H1 (cell line): ENCODE data around the gene MICU2. TPM values are rescaled to one million over a fixed set of nuclear protein-coding genes. Genes with fewer than 3 reads are reported as not detected.

ENCODE experiments used
- CTCF ChIA-PET: fragments of 300-600 bp; sonication (Branson Sonifier 250); formaldehyde crosslinking; loops from one replicate; lab custom pipeline; 2021; ENCODE audit not compliant: partially characterized antibody; lab: Charles Lee
- POLR2A ChIA-PET: fragments of 300-600 bp; sonication (Branson Sonifier 250); formaldehyde crosslinking; loops from one replicate; lab custom pipeline; 2021; ENCODE audit warnings: inconsistent platforms; ENCODE audit not compliant: partially characterized antibody; lab: Charles Lee
- DNase-seq, 2 experiments: peaks; one replicate each; pipeline versions ENCODE4 v3.0.0 to v3.0.0-alpha.2; 2010 to 2022; ENCODE audit warnings: low spot score in 2 of 2, low read depth in 1 of 2, mixed read lengths in 1 of 2
- FAIRE-seq: peaks from 2 replicates; lab custom pipeline; 2011; peaks lifted over from hg19 to GRCh38; lab: Jason Lieb, UNC
- H2AFZ ChIP-seq: 2 replicates; pipeline ENCODE4 v1.8.1; 2012; ENCODE audit warnings: low read length, inconsistent platforms
- H2AK5ac ChIP-seq: 2 replicates; pipeline ENCODE4 v1.6.1; 2013; ENCODE audit warnings: low read depth, low read length
- H2BK120ac ChIP-seq: replicated peaks from 2 replicates; pipeline ENCODE3; 2013; ENCODE audit warnings: low read depth, low read length, inconsistent platforms
- H2BK12ac ChIP-seq: 2 replicates; pipeline ENCODE4 v1.6.1; 2013; ENCODE audit warnings: low read depth, low read length
- H2BK15ac ChIP-seq: 2 replicates; pipeline ENCODE4 v1.6.1; 2013; ENCODE audit warnings: low read length
- H2BK20ac ChIP-seq: 2 replicates; pipeline ENCODE4 v1.6.1; 2013; ENCODE audit warnings: low read length
- H2BK5ac ChIP-seq: 2 replicates; pipeline ENCODE4 v1.6.1; 2013; ENCODE audit warnings: low read depth, low read length
- H3K14ac ChIP-seq: 2 replicates; pipeline ENCODE4 v1.6.1; 2013; ENCODE audit warnings: inconsistent platforms; ENCODE audit not compliant: insufficient read length
- H3K18ac ChIP-seq: 2 replicates; pipeline ENCODE4 v1.6.1; 2013; ENCODE audit warnings: low read length; ENCODE audit errors: extremely low read depth
- H3K23ac ChIP-seq: 2 replicates; pipeline ENCODE4 v1.6.1; 2013; ENCODE audit warnings: inconsistent platforms; ENCODE audit not compliant: insufficient read length
- H3K23me2 ChIP-seq: 2 replicates; pipeline ENCODE4 v1.6.1; 2013; ENCODE audit warnings: low read depth, low read length
- H3K27ac ChIP-seq: 2 replicates; pipeline ENCODE4 v1.6.1; 2011; ENCODE audit warnings: low read depth, low read length, inconsistent platforms
- H3K27me3 ChIP-seq, 4 experiments: replicated peaks in 1 of 4; 1 replicate in 1 of 4; 2 replicates in 3 of 4; pipeline versions ENCODE4 v1.6.1 to v1.8.1; 2011 to 2013; ENCODE audit warnings: low read length in 3 of 4, mild to moderate bottlenecking in 3 of 4, inconsistent platforms in 2 of 4, mixed read lengths in 2 of 4, moderate library complexity in 1 of 4; ENCODE audit not compliant: control insufficient read depth in 3 of 4, insufficient read depth in 3 of 4; ENCODE audit errors: extremely low read depth in 1 of 4
- H3K36me3 ChIP-seq, 4 experiments: 2 replicates each; pipeline versions ENCODE4 v1.6.1 to v1.8.1; 2011 to 2013; ENCODE audit warnings: mild to moderate bottlenecking in 4 of 4, low read length in 3 of 4, moderate library complexity in 2 of 4, control low read depth in 1 of 4, inconsistent platforms in 1 of 4; ENCODE audit not compliant: insufficient read depth in 4 of 4, control insufficient read depth in 2 of 4
- H3K4ac ChIP-seq: replicated peaks from 2 replicates; pipeline ENCODE3; 2013; ENCODE audit warnings: low read length, low read depth, mixed read lengths, inconsistent platforms; ENCODE audit not compliant: insufficient read length
- H3K4me1 ChIP-seq, 4 experiments: replicated peaks in 1 of 4; 1 replicate in 1 of 4; 2 replicates in 3 of 4; pipeline versions ENCODE4 v1.6.1 to v1.8.1; 2011 to 2013; ENCODE audit warnings: low read length in 3 of 4, inconsistent platforms in 2 of 4, mixed read lengths in 1 of 4; ENCODE audit not compliant: insufficient read depth in 4 of 4, control insufficient read depth in 3 of 4
- H3K4me2 ChIP-seq, 2 experiments: 2 replicates each; pipeline versions ENCODE4 v1.6.1 to v1.8.1; 2011 to 2013; ENCODE audit warnings: low read depth in 2 of 2, low read length in 2 of 2, control low read depth in 1 of 2, inconsistent platforms in 1 of 2, mild to moderate bottlenecking in 1 of 2; ENCODE audit not compliant: insufficient read depth in 1 of 2
- H3K4me3 ChIP-seq, 4 experiments: fragments of 200-600, 300-600 bp in 1 of 4; sonication (generic), shearing (Covaris generic), sonication (Bioruptor Twin) in 1 of 4; 2 replicates each; pipeline versions ENCODE4 v1.5.1 to v1.8.1; 2011 to 2016; ENCODE audit warnings: low read length in 4 of 4, low read depth in 3 of 4, control low read depth in 2 of 4, inconsistent platforms in 2 of 4, mild to moderate bottlenecking in 2 of 4, mixed read lengths in 1 of 4, moderate library complexity in 1 of 4; ENCODE audit not compliant: insufficient read depth in 2 of 4; ENCODE audit errors: extremely low read depth in 1 of 4
- H3K56ac ChIP-seq: replicated peaks from 2 replicates; pipeline ENCODE3; 2013; ENCODE audit warnings: low read depth, mild to moderate bottlenecking, mixed read lengths, low read length, inconsistent platforms; ENCODE audit not compliant: insufficient read length
- H3K79me1 ChIP-seq: 2 replicates; pipeline ENCODE4 v1.6.1; 2013; ENCODE audit warnings: low read depth, low read length, control low read depth
- H3K79me2 ChIP-seq, 2 experiments: 2 replicates each; pipeline versions ENCODE4 v1.6.1 to v1.8.1; 2012 to 2013; ENCODE audit warnings: low read length in 2 of 2, mild to moderate bottlenecking in 2 of 2, inconsistent platforms in 1 of 2; ENCODE audit not compliant: insufficient read depth in 2 of 2, control insufficient read depth in 1 of 2
- H3K9ac ChIP-seq, 4 experiments: replicated peaks in 1 of 4; 1 replicate in 1 of 4; 2 replicates in 3 of 4; pipeline versions ENCODE4 v1.6.1 to v1.8.1; 2011 to 2013; ENCODE audit warnings: low read depth in 3 of 4, low read length in 3 of 4, control low read depth in 2 of 4, mild to moderate bottlenecking in 2 of 4, moderate library complexity in 2 of 4, inconsistent platforms in 1 of 4; ENCODE audit errors: extremely low read depth in 1 of 4
- H3K9me3 ChIP-seq, 2 experiments: 2 replicates each; pipeline versions ENCODE4 v1.6.1 to v1.8.1; 2012 to 2013; ENCODE audit warnings: mild to moderate bottlenecking in 2 of 2, moderate library complexity in 2 of 2, control low read depth in 1 of 2, inconsistent platforms in 1 of 2, low read depth in 1 of 2, low read length in 1 of 2, mixed read lengths in 1 of 2; ENCODE audit not compliant: insufficient read depth in 2 of 2
- H4K20me1 ChIP-seq, 2 experiments: replicated peaks in 1 of 2; 2 replicates each; pipeline versions ENCODE3 to v1.8.1; 2011 to 2013; ENCODE audit warnings: inconsistent platforms in 2 of 2, low read length in 2 of 2, mild to moderate bottlenecking in 1 of 2; ENCODE audit not compliant: insufficient read depth in 2 of 2, control insufficient read depth in 1 of 2
- H4K5ac ChIP-seq: 2 replicates; pipeline ENCODE4 v1.6.1; 2013; ENCODE audit warnings: low read length, low read depth, mixed read lengths, inconsistent platforms; ENCODE audit not compliant: insufficient read length
- H4K8ac ChIP-seq: 2 replicates; pipeline ENCODE4 v1.8.0; 2013; ENCODE audit warnings: mild to moderate bottlenecking, moderate library complexity, low read length, inconsistent platforms; ENCODE audit not compliant: insufficient read depth; ENCODE audit errors: extremely low read depth
- H4K91ac ChIP-seq: replicated peaks from 2 replicates; pipeline ENCODE3; 2013; ENCODE audit warnings: low read length, mixed read lengths, inconsistent platforms; ENCODE audit not compliant: insufficient read length
- BCL11A ChIP-seq, 2 experiments: IDR thresholded peaks; one replicate each; pipeline ENCODE4 v1.6.1; 2011; ENCODE audit warnings: low read depth in 2 of 2, low read length in 2 of 2, mild to moderate bottlenecking in 2 of 2
- MAFK ChIP-seq: IDR thresholded peaks from 2 replicates; pipeline ENCODE4 v1.6.1; 2012; ENCODE audit warnings: low read depth, mild to moderate bottlenecking, improper control_type of control experiment, low read length
- RAD21 ChIP-seq, 2 experiments: IDR thresholded peaks in 1 of 2; conservative IDR thresholded peaks in 1 of 2; 2 replicates each; pipeline ENCODE4 v1.6.1; 2011; ENCODE audit warnings: low read depth in 2 of 2, low read length in 2 of 2, improper control_type of control experiment in 1 of 2, inconsistent platforms in 1 of 2, mild to moderate bottlenecking in 1 of 2, moderate library complexity in 1 of 2
- TEAD4 ChIP-seq: IDR thresholded peaks from 2 replicates; pipeline ENCODE4 v1.6.1; 2012; ENCODE audit warnings: low read depth, low read length, inconsistent platforms, mixed read lengths
- WGBS, 2 experiments: shearing (Covaris generic) in 1 of 2; methylation state at CpG; one replicate each; pipeline versions ENCODE4 v1.1.6 to v1.1.7; 2013 to 2015; ENCODE audit warnings: low lambda C conversion rate in 2 of 2, mixed read lengths in 2 of 2, inconsistent platforms in 1 of 2, low coverage in 1 of 2, missing lambda C conversion rate in 1 of 2; ENCODE audit not compliant: insufficient replicate concordance in 2 of 2, insufficient coverage in 1 of 2, insufficient read length in 1 of 2; ENCODE audit errors: extremely low coverage in 1 of 2, missing lambda C conversion rate in 1 of 2; 5-methylcytosine and 5-hydroxymethylcytosine counted together
- polyA plus RNA-seq, 7 experiments: library from polyadenylated mRNA; depleted of rRNA in 3 of 7; stranded (reverse) in 5 of 7; unstranded in 2 of 7; fragments of >200 nt in 5 of 7; fragments of 200-250 nt in 2 of 7; gene quantifications; 1 replicate in 5 of 7; 2 replicates in 1 of 7; 4 replicates in 1 of 7; pipeline versions ENCODE4 v1.2.1 to v1.2.3, GENCODE V29; 2011 to 2013; ENCODE audit warnings: missing spikeins in 2 of 7, mixed read lengths in 2 of 7
- total RNA-seq: library from RNA; stranded (reverse); fragmentation: NEBNext Ultra II Directional; extraction: Animal tissue kit (Norgen Biotek cat#: 25700); gene quantifications from 2 replicates; pipeline ENCODE4 v1.2.1, GENCODE V29; 2021
- TF ChIP-seq, protein P1 (sequence below), 3 experiments: IDR thresholded peaks; 1 replicate in 2 of 3; 2 replicates in 1 of 3; pipeline versions ENCODE4 v1.5.1 to v1.6.1; 2011; ENCODE audit warnings: low read length in 3 of 3, mild to moderate bottlenecking in 3 of 3, inconsistent platforms in 2 of 3, low read depth in 1 of 3, moderate library complexity in 1 of 3; ENCODE audit not compliant: insufficient read depth in 1 of 3; ENCODE audit errors: control extremely low read depth in 1 of 3

MICU2 gene
- total and polyA plus RNA-seq, 2 of the 8 experiments (the other 6 are each of a cell fraction or from before 2014, with no cell fraction given) = 34.6 to 36.5 TPM

DNA sequence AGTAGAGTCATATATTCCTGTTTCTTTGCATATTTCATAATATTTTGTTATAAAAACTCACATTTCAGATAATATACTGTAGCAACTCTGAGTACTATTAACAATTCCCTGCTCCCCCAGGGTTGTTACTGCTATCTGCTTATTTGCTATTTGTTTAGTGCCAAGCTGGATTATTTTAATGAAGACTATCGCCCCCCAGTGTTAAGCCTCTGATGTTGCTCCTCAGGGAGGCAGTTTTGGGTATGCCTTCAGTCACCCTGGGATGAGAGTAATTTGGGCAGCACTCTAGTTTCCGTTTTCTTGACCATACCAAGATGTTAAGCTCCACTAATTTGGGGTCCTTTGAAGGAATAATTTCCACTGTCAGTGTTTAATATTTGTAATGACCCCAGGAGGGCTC, 46.0 kb downstream of the MICU2 start:
- POLR2A ChIA-PET = no interaction called here
- H2BK120ac ChIP-seq = no peak overlapping the region
- no peak overlapping the region for H2BK5ac ChIP-seq
- H3K4ac ChIP-seq = no peak overlapping the region
- peaks cover 0 to 2% of the 10 kb centered on the region in 2 experiments for H4K20me1 ChIP-seq
- no peak overlapping the region for H2AFZ ChIP-seq
- H3K79me1 ChIP-seq = no peaks in the 10 kb centered on the region
- no peak overlapping the region for H3K14ac ChIP-seq
- H3K4me1 ChIP-seq = no peaks in the 10 kb centered on the region; a peak in 1 of 7 replicates
- H2BK20ac ChIP-seq = no peak overlapping the region
- DNase-seq (peak in 1 of 2 experiments; percentile 10), FAIRE-seq (no peak)
- H3K27me3 ChIP-seq = no peaks in the 10 kb centered on the region
- H3K23ac ChIP-seq = no peak overlapping the region
- H3K4me3 ChIP-seq = no peak overlapping the region
- H3K18ac ChIP-seq = no peak overlapping the region
- no peak overlapping the region for H3K4me2 ChIP-seq
- no peak overlapping the region for H2BK15ac ChIP-seq
- TF ChIP-seq, protein P1, sequence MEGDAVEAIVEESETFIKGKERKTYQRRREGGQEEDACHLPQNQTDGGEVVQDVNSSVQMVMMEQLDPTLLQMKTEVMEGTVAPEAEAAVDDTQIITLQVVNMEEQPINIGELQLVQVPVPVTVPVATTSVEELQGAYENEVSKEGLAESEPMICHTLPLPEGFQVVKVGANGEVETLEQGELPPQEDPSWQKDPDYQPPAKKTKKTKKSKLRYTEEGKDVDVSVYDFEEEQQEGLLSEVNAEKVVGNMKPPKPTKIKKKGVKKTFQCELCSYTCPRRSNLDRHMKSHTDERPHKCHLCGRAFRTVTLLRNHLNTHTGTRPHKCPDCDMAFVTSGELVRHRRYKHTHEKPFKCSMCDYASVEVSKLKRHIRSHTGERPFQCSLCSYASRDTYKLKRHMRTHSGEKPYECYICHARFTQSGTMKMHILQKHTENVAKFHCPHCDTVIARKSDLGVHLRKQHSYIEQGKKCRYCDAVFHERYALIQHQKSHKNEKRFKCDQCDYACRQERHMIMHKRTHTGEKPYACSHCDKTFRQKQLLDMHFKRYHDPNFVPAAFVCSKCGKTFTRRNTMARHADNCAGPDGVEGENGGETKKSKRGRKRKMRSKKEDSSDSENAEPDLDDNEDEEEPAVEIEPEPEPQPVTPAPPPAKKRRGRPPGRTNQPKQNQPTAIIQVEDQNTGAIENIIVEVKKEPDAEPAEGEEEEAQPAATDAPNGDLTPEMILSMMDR (IDR thresholded peaks at IDR 0.05; ENCODE audit: control extremely low read depth in 1 of 3, insufficient read depth in 1 of 3, low read depth in 1 of 3, low read length in 3 of 3) = peak; percentile 29 to 65 (median 41); a peak in 3 of 4 replicates
- TF ChIP-seq RAD21 (IDR thresholded peaks at IDR 0.05 in 1 of 2, conservative IDR thresholded peaks at IDR 0.05 in 1 of 2; ENCODE audit: low read depth in 2 of 2, low read length in 2 of 2) (peak; percentile 34 to 50; a peak in 3 of 4 replicates), MAFK (no peak), TEAD4 (no peak), BCL11A (IDR thresholded peaks at IDR 0.05; ENCODE audit: low read depth in 2 of 2, low read length in 2 of 2) (no peak)
- H3K79me2 ChIP-seq = no peaks in the 10 kb centered on the region
- H4K91ac ChIP-seq = no peak overlapping the region
- H3K27ac ChIP-seq = no peak overlapping the region
- no peak overlapping the region for H2BK12ac ChIP-seq
- peaks cover 0 to 3% (median 0%) of the 10 kb centered on the region in 4 experiments; a peak in 2 of 8 replicates for H3K36me3 ChIP-seq
- 56% methylated on average over 2 of the region's 2 CpGs; no CpG with 5 or more reads in 1 of the 2 experiments for WGBS, 2 experiments
- H3K56ac ChIP-seq = no peak overlapping the region
- H3K23me2 ChIP-seq = no peaks in the 10 kb centered on the region
- no peak overlapping the region for H4K5ac ChIP-seq
- H3K9ac ChIP-seq = no peak overlapping the region
- H2AK5ac ChIP-seq = no peak overlapping the region
- no peaks in the 10 kb centered on the region for H3K9me3 ChIP-seq
- CTCF ChIA-PET = interaction anchor here (0.6 to 1.7 kb wide), 22 partner anchors 8 to 1190 kb away, joined by 3 to 11 read pairs (median 3); no protein-coding TSS in a partner anchor
- H4K8ac ChIP-seq = no peak overlapping the region
